ENCODE measurements around the gene ZBTB42. TPM values are rescaled to one million over a fixed set of nuclear protein-coding genes. Genes with fewer than 3 reads are reported as not detected.

Gene ZBTB42
- total RNA-seq, 4 donors from 2014 or later: 5.9 to 24.3 (median 11.7) TPM

DNA sequence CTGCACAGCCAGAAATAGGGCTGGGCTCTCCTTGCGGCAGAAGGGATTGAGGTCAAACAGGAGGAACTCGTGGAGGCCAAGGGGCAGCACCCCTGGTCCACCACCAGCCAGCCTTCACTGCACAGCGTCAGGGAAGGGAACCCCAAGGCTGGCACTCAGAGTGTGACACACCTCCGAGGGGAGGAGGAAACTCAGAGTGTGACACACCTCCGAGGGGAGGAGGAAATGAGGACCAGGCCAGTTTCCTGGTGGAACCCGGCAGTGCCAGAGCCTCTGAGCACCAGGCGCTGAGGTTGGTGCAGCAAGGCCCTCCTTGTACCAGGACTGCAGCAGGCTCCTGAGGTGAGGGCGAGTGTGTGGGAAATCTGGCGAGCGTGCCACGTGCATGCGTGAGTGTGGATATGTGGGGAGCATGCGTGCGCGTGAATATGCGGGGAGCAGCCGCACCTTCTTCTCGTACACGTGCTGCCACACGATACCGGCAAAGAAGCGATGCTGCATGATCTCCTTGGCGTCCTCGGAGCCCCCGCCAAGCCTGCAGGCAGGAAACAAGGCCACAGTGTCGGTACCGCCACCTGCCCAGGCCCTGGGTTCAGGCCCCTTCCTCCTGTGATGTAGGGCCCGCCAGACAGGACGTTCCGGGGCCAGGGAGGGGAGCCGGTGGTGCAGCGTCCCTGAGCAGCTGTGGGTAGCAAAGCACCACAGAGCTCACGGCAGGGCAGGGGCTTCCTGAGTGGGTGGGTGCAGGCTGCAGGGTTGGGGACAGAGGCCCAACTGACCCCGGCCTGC lies 28.8 kb upstream of the ZBTB42 start:
- no peak for DNase-seq
- peaks cover 0 to 10% (median 7%) of the 10 kb centered on the region in 4 donors for H3K4me1 ChIP-seq
- TF ChIP-seq, protein P1, sequence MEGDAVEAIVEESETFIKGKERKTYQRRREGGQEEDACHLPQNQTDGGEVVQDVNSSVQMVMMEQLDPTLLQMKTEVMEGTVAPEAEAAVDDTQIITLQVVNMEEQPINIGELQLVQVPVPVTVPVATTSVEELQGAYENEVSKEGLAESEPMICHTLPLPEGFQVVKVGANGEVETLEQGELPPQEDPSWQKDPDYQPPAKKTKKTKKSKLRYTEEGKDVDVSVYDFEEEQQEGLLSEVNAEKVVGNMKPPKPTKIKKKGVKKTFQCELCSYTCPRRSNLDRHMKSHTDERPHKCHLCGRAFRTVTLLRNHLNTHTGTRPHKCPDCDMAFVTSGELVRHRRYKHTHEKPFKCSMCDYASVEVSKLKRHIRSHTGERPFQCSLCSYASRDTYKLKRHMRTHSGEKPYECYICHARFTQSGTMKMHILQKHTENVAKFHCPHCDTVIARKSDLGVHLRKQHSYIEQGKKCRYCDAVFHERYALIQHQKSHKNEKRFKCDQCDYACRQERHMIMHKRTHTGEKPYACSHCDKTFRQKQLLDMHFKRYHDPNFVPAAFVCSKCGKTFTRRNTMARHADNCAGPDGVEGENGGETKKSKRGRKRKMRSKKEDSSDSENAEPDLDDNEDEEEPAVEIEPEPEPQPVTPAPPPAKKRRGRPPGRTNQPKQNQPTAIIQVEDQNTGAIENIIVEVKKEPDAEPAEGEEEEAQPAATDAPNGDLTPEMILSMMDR (IDR thresholded peaks at IDR 0.05): no peak
- TF ChIP-seq POLR2A (IDR thresholded peaks at IDR 0.05) (no peak), EP300 (IDR thresholded peaks at IDR 0.05; ENCODE audit: low read depth) (no peak), POLR2AphosphoS5 (IDR thresholded peaks at IDR 0.05) (no peak)
- peaks cover 0 to 14% (median 4%) of the 10 kb centered on the region in 4 donors for H3K36me3 ChIP-seq
- in situ Hi-C loops (cut with MboI; ENCODE audit: low pct_ligation_motif_present in 1 of 4, low pct_unique_long_range_greater_than_20kb in 1 of 4, low sequenced_read_pairs in 3 of 4): no loop called here
- H3K27ac ChIP-seq: no peak overlapping the region
- no peak overlapping the region for H3K4me3 ChIP-seq
- intact Hi-C loops (cut with DNase I; ENCODE audit: low total_unique reads): no loop called here
- no peaks in the 10 kb centered on the region for H3K27me3 ChIP-seq
- H3K9me3 ChIP-seq: no peaks in the 10 kb centered on the region
- WGBS, 2 donors (ENCODE audit: low coverage in 1 of 2): 89% methylated on average over 34 of the region's 34 CpGs; no CpG with 5 or more reads in 1 of the 2 donors

GRCh38 chr14:104772707-104773504 lies 28.0 kb upstream of the ZBTB42 start:
- in situ Hi-C loops (cut with MboI; ENCODE audit: low pct_ligation_motif_present in 1 of 4, low pct_unique_long_range_greater_than_20kb in 1 of 4, low sequenced_read_pairs in 3 of 4) (no loop called here), intact Hi-C loops (cut with DNase I; ENCODE audit: low total_unique reads) (no loop called here)
- TF ChIP-seq, protein P1 (IDR thresholded peaks at IDR 0.05): no peak
- TF ChIP-seq POLR2AphosphoS5 (IDR thresholded peaks at IDR 0.05): no peak
- no peak for TF ChIP-seq EP300 (IDR thresholded peaks at IDR 0.05; ENCODE audit: low read depth)
- TF ChIP-seq POLR2A (IDR thresholded peaks at IDR 0.05): no peak
- Histone ChIP-seq H3K9me3 (no peaks in the 10 kb centered on the region), H3K4me3 (no peak overlapping the region), H3K27ac (no peak overlapping the region), H3K27me3 (no peaks in the 10 kb centered on the region), H3K36me3 (peaks cover 0 to 14% (median 4%) of the 10 kb centered on the region in 4 donors), H3K4me1 (peaks cover 0 to 10% (median 7%) of the 10 kb centered on the region in 4 donors)
- DNase-seq: no peak
- 90 to 96% methylated on average over 8 to 38 of the region's 38 CpGs for WGBS, 2 donors (ENCODE audit: low coverage in 1 of 2)

DNA sequence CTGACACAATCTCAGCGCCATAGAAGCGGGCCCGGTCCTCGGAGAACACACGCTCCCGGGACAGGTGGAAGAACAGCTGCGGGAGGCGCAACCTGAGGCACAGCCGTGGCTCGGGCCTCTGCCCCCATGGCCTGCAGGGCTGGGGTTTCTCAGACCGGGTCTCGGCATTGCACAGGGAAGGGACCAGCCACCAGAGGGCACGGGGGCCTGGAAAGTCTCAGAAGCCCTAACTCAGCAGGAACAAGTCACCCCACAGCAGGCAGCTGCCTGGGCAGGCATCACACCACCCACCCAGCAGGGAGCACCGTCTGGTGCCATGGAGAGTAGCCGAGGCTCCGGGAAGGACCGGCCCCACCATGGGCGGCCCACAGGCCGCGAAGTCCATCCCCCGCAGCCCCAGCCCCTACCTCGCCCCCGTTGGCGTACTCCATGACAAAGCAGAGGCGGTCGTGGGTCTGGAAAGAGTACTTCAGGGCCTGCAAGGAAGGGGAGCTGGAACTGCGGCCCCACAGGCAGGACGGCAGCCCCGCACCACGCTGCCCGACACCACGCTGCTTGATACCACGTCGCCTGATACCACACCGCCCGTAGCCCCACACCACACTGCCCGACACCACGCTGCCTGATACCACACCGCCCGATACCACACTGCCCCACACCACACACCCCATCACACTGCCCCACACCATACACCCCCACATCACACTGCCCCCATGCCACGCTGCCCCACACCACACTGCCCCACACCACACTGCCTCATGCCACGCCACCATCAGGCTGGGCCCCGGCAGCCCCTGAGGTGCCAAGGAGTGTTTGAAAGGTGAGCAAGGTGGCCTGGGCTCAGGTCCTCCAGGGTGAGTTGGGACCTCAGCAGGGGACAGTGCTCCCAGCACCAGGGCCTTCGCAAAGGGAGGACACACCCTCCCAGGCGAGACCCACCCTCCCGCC lies 27.1 kb upstream of the ZBTB42 start:
- intact Hi-C loops (cut with DNase I; ENCODE audit: low total_unique reads): no loop called here
- 80 to 88% methylated on average over 2 to 43 of the region's 46 CpGs for whole genome bisulfite sequencing, 2 donors (ENCODE audit: low coverage in 1 of 2)
- no peaks in the 10 kb centered on the region for H3K9me3 ChIP-seq
- DNase-seq: no peak
- H3K27ac ChIP-seq: no peak overlapping the region
- TF ChIP-seq EP300 (IDR thresholded peaks at IDR 0.05; ENCODE audit: low read depth): no peak
- TF ChIP-seq POLR2AphosphoS5 (IDR thresholded peaks at IDR 0.05): no peak
- TF ChIP-seq, protein P1 (IDR thresholded peaks at IDR 0.05): no peak
- TF ChIP-seq POLR2A (IDR thresholded peaks at IDR 0.05): no peak
- no peaks in the 10 kb centered on the region for H3K27me3 ChIP-seq
- no peak overlapping the region for H3K4me3 ChIP-seq
- H3K4me1 ChIP-seq: peaks cover 0 to 4% (median 1%) of the 10 kb centered on the region in 4 donors
- in situ Hi-C loops (cut with MboI; ENCODE audit: low pct_ligation_motif_present in 1 of 4, low pct_unique_long_range_greater_than_20kb in 1 of 4, low sequenced_read_pairs in 3 of 4): no loop called here
- peaks cover 0 to 14% (median 4%) of the 10 kb centered on the region in 4 donors for H3K36me3 ChIP-seq

Measured in transverse colon (tissue), 4 donors.